GM12878 (cell line): ENCODE results near the gene GPR26. TPM values are rescaled to one million over a fixed set of nuclear protein-coding genes. Genes with fewer than 3 reads are reported as not detected.

Experiments used
- ATAC-seq: fragments of 200-7000 bp; cut with Tn5 transposase; 3 replicates; pipeline ENCODE4 v1.9.1; 2020; ENCODE audit warnings: mild to moderate bottlenecking, moderate library complexity
- BruUV-seq: library from RNA; stranded (reverse); fragments of 400-500 nt; replicated peaks from 2 replicates; lab custom pipeline; 2021; lab: Mats Ljungman, UMichigan
- CTCF ChIA-PET: fragments of 300-600 bp; sonication (Branson Sonifier 250); formaldehyde crosslinking; extraction: SDS; loops from one replicate; lab custom pipeline; 2021; ENCODE audit warnings: inconsistent platforms; lab: Yijun Ruan, JAX
- POLR2A ChIA-PET: fragments of 350-600 bp; formaldehyde crosslinking; extraction: SDS; loops from one replicate; lab custom pipeline; 2021; ENCODE audit warnings: inconsistent platforms; lab: Charles Lee
- RAD21 ChIA-PET: fragments of 300-600 bp; sonication (Branson Sonifier 250); formaldehyde crosslinking; loops from one replicate; lab custom pipeline; 2023; ENCODE audit warnings: antibody characterized with exemption; ENCODE audit not compliant: unreplicated experiment; lab: Charles Lee
- SMC1A ChIA-PET: fragments of 300-600 bp; sonication (Branson Sonifier 250); formaldehyde crosslinking; loops from one replicate; lab custom pipeline; 2023; ENCODE audit not compliant: unreplicated experiment, uncharacterized antibody; lab: Charles Lee
- DNase-seq: peaks from one replicate; pipeline ENCODE4 v3.0.0-alpha.2; 2011; ENCODE audit warnings: low read depth, low spot score
- FAIRE-seq: peaks from 3 replicates; lab custom pipeline; 2011; peaks lifted over from hg19 to GRCh38; lab: Jason Lieb, UNC
- H2AFZ ChIP-seq: 2 replicates; pipeline ENCODE4 v1.6.0; 2011; ENCODE audit warnings: low read depth, low read length, control low read depth; ENCODE audit not compliant: control insufficient read depth
- H3K27ac ChIP-seq: 2 replicates; pipeline ENCODE4 v1.5.1; 2011; ENCODE audit warnings: control low read depth; ENCODE audit not compliant: control insufficient read depth, insufficient read depth
- H3K27me3 ChIP-seq, 2 experiments: replicated peaks in 1 of 2; 2 replicates each; pipeline versions ENCODE4 v1.6.0 to v1.6.1; 2011; ENCODE audit warnings: low read length in 1 of 2; ENCODE audit not compliant: control insufficient read depth in 2 of 2, insufficient read depth in 2 of 2
- H3K36me3 ChIP-seq, 2 experiments: 2 replicates each; pipeline ENCODE4 v1.5.1; 2011; ENCODE audit warnings: low read length in 1 of 2; ENCODE audit not compliant: control insufficient read depth in 2 of 2, insufficient read depth in 2 of 2
- H3K4me1 ChIP-seq: 2 replicates; pipeline ENCODE4 v1.6.1; 2011; ENCODE audit warnings: mild to moderate bottlenecking, low read length, moderate library complexity, mixed read lengths; ENCODE audit not compliant: control insufficient read depth, insufficient read depth
- H3K4me2 ChIP-seq: 2 replicates; pipeline ENCODE4 v1.6.0; 2011; ENCODE audit warnings: control low read depth; ENCODE audit not compliant: control insufficient read depth, insufficient read depth
- H3K4me3 ChIP-seq: fragments of 200-600 bp; sonication (generic); 2 replicates; pipeline ENCODE4 v1.5.1; 2016
- H3K79me2 ChIP-seq: 2 replicates; pipeline ENCODE4 v1.6.0; 2011; ENCODE audit warnings: low read length; ENCODE audit not compliant: control insufficient read depth, insufficient read depth
- H3K9ac ChIP-seq: 2 replicates; pipeline ENCODE4 v1.8.0; 2011; ENCODE audit warnings: low read length, control low read depth, mixed read lengths; ENCODE audit not compliant: control insufficient read depth, insufficient read depth
- H3K9me3 ChIP-seq: replicated peaks from 3 replicates; pipeline ENCODE4 v1.5.1; 2011; ENCODE audit warnings: mild to moderate bottlenecking, low read length; ENCODE audit not compliant: control insufficient read depth, insufficient read depth
- H4K20me1 ChIP-seq: 2 replicates; pipeline ENCODE4 v1.6.0; 2011; ENCODE audit not compliant: control insufficient read depth, insufficient read depth
- CHD4 ChIP-seq: fragments of 200-600 bp; sonication (generic); IDR thresholded peaks from 2 replicates; pipeline ENCODE4 v1.6.1; 2016; ENCODE audit warnings: mild to moderate bottlenecking
- CTCF ChIP-seq, 3 experiments: IDR thresholded peaks in 2 of 3; conservative IDR thresholded peaks in 1 of 3; 2 replicates each; pipeline ENCODE4 v1.5.1; 2011; ENCODE audit warnings: low read depth in 3 of 3, low read length in 3 of 3, mild to moderate bottlenecking in 3 of 3, control low read depth in 2 of 3, moderate library complexity in 2 of 3, inconsistent platforms in 1 of 3, mixed read lengths in 1 of 3; ENCODE audit not compliant: control insufficient read depth in 2 of 3, insufficient read depth in 1 of 3; ENCODE audit errors: extremely low read depth in 1 of 3
- JUNB ChIP-seq: IDR thresholded peaks from 2 replicates; pipeline ENCODE4 v1.6.1; 2016; ENCODE audit warnings: antibody characterized with exemption, mild to moderate bottlenecking
- MTA3 ChIP-seq: IDR thresholded peaks from 2 replicates; pipeline ENCODE4 v1.6.1; 2012; ENCODE audit warnings: low read length, inconsistent platforms, borderline replicate concordance
- MXI1 ChIP-seq: fragments of 150-350 bp; IDR thresholded peaks from 2 replicates; pipeline ENCODE4 v1.6.1; 2011; ENCODE audit warnings: low read depth, mild to moderate bottlenecking, inconsistent platforms, low read length, improper control_type of control experiment
- NR2C1 ChIP-seq: fragments of 450-650 bp; IDR thresholded peaks from 2 replicates; pipeline ENCODE4 v1.6.1; 2017; ENCODE audit warnings: antibody characterized with exemption, mild to moderate bottlenecking, moderate library complexity
- NR2C2 ChIP-seq: IDR thresholded peaks from 2 replicates; pipeline ENCODE4 v1.6.1; 2011; ENCODE audit warnings: borderline replicate concordance, low read depth; ENCODE audit not compliant: control insufficient read depth, insufficient read length
- RFX5 ChIP-seq: IDR thresholded peaks from 2 replicates; pipeline ENCODE4 v1.6.1; 2011; ENCODE audit warnings: low read depth, low read length, improper control_type of control experiment
- RUNX3 ChIP-seq: IDR thresholded peaks from 2 replicates; pipeline ENCODE4 v1.6.1; 2012; ENCODE audit warnings: low read length, inconsistent platforms
- SMAD5 ChIP-seq: IDR thresholded peaks from 2 replicates; pipeline ENCODE4 v1.6.1; 2016; ENCODE audit warnings: antibody characterized with exemption, low read depth
- ZNF622 ChIP-seq: fragments of 450-650 bp; IDR thresholded peaks from 2 replicates; pipeline ENCODE4 v1.6.1; 2017; ENCODE audit warnings: mild to moderate bottlenecking, inconsistent platforms
- WGBS: methylation state at CpG from one replicate; pipeline ENCODE4 v1.1.6; 2016; ENCODE audit warnings: low lambda C conversion rate; ENCODE audit not compliant: insufficient replicate concordance, insufficient coverage; ENCODE audit errors: missing lambda C conversion rate; 5-methylcytosine and 5-hydroxymethylcytosine counted together
- in situ Hi-C: fragments of 300-500 bp; cut with MboI; formaldehyde crosslinking; loops from 9 replicates; pipeline ENCODE4 v1.14.3; 2018; ENCODE audit warnings: mixed read lengths
- intact Hi-C: fragments of 100-400 bp; cut with micrococcal nuclease; formaldehyde crosslinking; loops from one replicate; pipeline ENCODE4 v1.14.2; 2022; ENCODE audit not compliant: unreplicated experiment
- polyA plus RNA-seq, 11 experiments: library from polyadenylated mRNA; depleted of rRNA in 4 of 11; unstranded in 6 of 11; stranded (reverse) in 5 of 11; fragments of >200 nt; fragmentation: Nextera tagmentation in 4 of 11; fragmentation: Illumina TruSeq in 1 of 11; extraction: Ambion mirVana in 4 of 11; extraction: Trizol in 1 of 11; gene quantifications; 1 replicate in 1 of 11; 2 replicates in 10 of 11; pipeline versions ENCODE4 v1.2.1 to v1.2.3, GENCODE V29; 2011 to 2016; ENCODE audit warnings: inconsistent platforms in 2 of 11, missing spikeins in 2 of 11, low read depth in 1 of 11
- total RNA-seq, 4 experiments: library from RNA; depleted of rRNA in 3 of 4; stranded (reverse); fragments of >200 nt in 3 of 4; fragmentation: Illumina TruSeq in 1 of 4; extraction: Trizol in 1 of 4; gene quantifications; 2 replicates each; pipeline versions ENCODE4 v1.2.1 to v1.2.3, GENCODE V29; 2013 to 2021
- TF ChIP-seq, protein P1 (sequence below): fragments of 450-650 bp; IDR thresholded peaks from 2 replicates; pipeline ENCODE4 v1.6.1; 2018; ENCODE audit warnings: mild to moderate bottlenecking, low read depth, moderate library complexity; ENCODE audit not compliant: partially characterized antibody

Gene GPR26
- total and polyA plus RNA-seq, 10 of the 15 experiments (the other 5 are each of a cell fraction or from before 2014, with no cell fraction given), result 0.01 to 0.03 TPM; not detected in 8

- Histone ChIP-seq H3K9ac (no peak overlapping the region), H3K9me3 (no peaks in the 10 kb centered on the region), H3K4me2 (no peak overlapping the region), H3K36me3 (no peaks in the 10 kb centered on the region), H3K79me2 (no peaks in the 10 kb centered on the region)
- intact Hi-C loops, result no loop called here
- CTCF ChIA-PET, result interaction anchor here (1.2 kb wide), 1 partner anchor 15 kb away, joined by 3 read pairs; no protein-coding TSS in a partner anchor
- no peak for DNase-seq
- TF ChIP-seq SMAD5, result no peak
- TF ChIP-seq RFX5, result no peak
- no peak for TF ChIP-seq ZNF622
- TF ChIP-seq NR2C1, result no peak
- no peak for TF ChIP-seq CTCF (IDR thresholded peaks at IDR 0.05 in 2 of 3, conservative IDR thresholded peaks at IDR 0.05 in 1 of 3; ENCODE audit: control insufficient read depth in 2 of 3, extremely low read depth in 1 of 3, insufficient read depth in 1 of 3, low read depth in 3 of 3, low read length in 3 of 3)
- no peak for TF ChIP-seq RUNX3
- TF ChIP-seq, protein P1, sequence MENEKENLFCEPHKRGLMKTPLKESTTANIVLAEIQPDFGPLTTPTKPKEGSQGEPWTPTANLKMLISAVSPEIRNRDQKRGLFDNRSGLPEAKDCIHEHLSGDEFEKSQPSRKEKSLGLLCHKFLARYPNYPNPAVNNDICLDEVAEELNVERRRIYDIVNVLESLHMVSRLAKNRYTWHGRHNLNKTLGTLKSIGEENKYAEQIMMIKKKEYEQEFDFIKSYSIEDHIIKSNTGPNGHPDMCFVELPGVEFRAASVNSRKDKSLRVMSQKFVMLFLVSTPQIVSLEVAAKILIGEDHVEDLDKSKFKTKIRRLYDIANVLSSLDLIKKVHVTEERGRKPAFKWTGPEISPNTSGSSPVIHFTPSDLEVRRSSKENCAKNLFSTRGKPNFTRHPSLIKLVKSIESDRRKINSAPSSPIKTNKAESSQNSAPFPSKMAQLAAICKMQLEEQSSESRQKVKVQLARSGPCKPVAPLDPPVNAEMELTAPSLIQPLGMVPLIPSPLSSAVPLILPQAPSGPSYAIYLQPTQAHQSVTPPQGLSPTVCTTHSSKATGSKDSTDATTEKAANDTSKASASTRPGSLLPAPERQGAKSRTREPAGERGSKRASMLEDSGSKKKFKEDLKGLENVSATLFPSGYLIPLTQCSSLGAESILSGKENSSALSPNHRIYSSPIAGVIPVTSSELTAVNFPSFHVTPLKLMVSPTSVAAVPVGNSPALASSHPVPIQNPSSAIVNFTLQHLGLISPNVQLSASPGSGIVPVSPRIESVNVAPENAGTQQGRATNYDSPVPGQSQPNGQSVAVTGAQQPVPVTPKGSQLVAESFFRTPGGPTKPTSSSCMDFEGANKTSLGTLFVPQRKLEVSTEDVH, result no peak
- TF ChIP-seq MXI1, result no peak
- no peak for TF ChIP-seq CHD4
- TF ChIP-seq NR2C2, result no peak
- TF ChIP-seq JUNB, result no peak
- no peak for TF ChIP-seq MTA3
- TF ChIP-seq, all 136 proteins: peak for 0
- Histone ChIP-seq H3K4me1 (no peaks in the 10 kb centered on the region), H4K20me1 (no peaks in the 10 kb centered on the region), H3K27me3 (peaks cover 5 to 7% of the 10 kb centered on the region in 2 experiments; a peak in 3 of 4 replicates), H2AFZ (no peak overlapping the region), H3K27ac (no peak overlapping the region), H3K4me3 (no peak overlapping the region)
- ChIA-PET POLR2A (no interaction called here), SMC1A (interaction anchor here (1.4 kb wide), 1 partner anchor 91 kb away, joined by 3 read pairs; no protein-coding TSS in a partner anchor), RAD21 (no interaction called here)
- WGBS, result 50% methylated on average over 1 of the region's 1 CpG
- BruUV-seq, result no TSS peak
- FAIRE-seq (no peak), ATAC-seq (no peak)
- in situ Hi-C loops, result no loop called here
Measured at GRCh38 chr10:123673198-123673597, 7.0 kb downstream of the GPR26 start.
